ENCODE measurements around the gene GFRA4. TPM values are rescaled to one million over a fixed set of nuclear protein-coding genes. Genes with fewer than 3 reads are reported as not detected.
"Not testable (repeated sequence)": the region's sequence is repeated elsewhere in the genome, so short reads cannot be mapped to it uniquely, and the experiment has no call there.

The GFRA4 gene
- total RNA-seq, 1 experiment from 2014 or later: not detected

DNA sequence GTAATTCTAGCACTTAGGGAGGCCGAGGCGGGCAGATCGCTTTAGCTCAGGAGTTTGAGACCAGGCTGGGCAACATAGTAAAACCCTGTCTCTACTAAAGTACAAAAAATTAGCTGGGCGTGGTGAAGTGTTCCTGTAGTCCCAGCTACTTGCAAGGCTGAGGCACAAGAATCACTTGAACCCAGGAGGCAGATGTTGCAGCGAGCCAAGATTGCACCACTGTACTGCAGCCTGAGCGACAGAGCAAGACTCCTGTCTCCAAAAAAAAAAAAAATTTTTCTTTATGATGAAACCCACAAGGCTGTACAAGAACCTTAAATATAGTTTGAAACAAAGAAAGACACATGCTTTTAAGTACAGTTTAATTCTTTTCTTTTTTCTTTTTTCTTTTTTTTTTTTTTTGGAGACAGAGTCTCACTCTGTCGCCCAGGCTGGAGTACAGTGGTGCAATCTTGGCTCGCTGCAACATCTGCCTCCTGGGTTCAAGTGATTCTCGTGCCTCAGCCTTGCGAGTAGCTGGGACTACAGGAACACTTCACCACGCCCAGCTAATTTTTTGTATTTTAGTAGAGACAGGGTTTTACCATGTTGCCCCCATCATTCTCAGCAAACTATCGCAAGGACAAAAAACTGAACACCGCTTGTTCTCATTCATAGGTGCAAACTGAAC, 47.9 kb downstream of the GFRA4 start:
- not testable (repeated sequence) for DNase-seq (ENCODE audit: low spot score)

GRCh38 chr20:3614466-3614865, 48.7 kb downstream of the GFRA4 start:
- DNase-seq (ENCODE audit: low spot score): no peak

- DNase-seq (ENCODE audit: low spot score): no peak
Observed at GRCh38 chr20:3613821-3614440, 49.3 kb downstream of the GFRA4 start.

DNA sequence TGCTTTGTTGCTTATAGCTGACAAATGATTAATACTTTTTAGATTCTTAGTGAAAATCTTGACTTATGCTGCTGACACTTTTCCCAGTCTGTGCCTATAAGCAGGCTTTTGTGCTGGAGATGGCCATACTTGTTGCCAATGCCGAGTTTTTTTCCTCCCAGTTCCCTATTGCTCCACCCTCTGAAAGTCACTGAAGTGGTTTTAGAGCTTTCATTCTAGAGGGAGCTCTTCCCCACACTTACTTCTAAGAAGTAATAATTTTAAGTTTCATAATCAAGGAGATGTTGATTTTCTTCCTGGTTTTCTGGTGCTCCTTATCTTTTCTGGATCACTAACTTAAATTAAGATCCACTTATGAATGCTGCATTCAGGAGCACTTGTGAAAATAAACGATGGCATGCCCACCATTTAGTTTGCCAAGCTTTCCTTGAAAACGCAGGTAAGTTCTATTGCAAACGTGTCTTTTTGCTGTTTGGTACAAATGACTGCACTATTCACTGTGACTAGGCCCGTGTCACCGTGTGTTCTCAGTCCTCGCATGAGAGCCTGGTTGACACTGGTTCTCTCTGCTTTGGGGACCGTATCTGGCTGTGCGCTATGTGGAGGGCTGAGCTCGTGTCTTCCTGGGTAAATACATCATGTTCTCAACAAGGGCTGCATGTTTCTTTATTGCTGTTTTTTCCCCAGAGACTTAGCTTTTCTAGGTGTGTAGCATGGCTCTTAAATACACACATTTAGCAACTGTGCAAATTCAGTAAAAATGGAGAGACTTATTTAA, 50.2 kb downstream of the GFRA4 start:
- DNase-seq (ENCODE audit: low spot score): no peak

GRCh38 chr20:3611901-3612300, 51.3 kb downstream of the GFRA4 start:
- no peak for DNase-seq (ENCODE audit: low spot score)

Other genes starting within 250 kb of the GFRA4 start
- gene ATRN, start 192.4 kb downstream of the GFRA4 start, total RNA-seq (2014; rRNA removed; shearing (Covaris generic)): 22.4 and 28.5 TPM in 2 replicates
- gene ADAM33, start 18.6 kb upstream of the GFRA4 start, total RNA-seq (2014; rRNA removed; shearing (Covaris generic)): not detected in 2 replicates
- 0.07 TPM in 1 of 2 replicates, not detected in the other for gene SIGLEC1, start 49.2 kb upstream of the GFRA4 start, total RNA-seq (2014; rRNA removed; shearing (Covaris generic))
- not detected in 2 replicates for gene HSPA12B, start 69.3 kb upstream of the GFRA4 start, total RNA-seq (2014; rRNA removed; shearing (Covaris generic))
- gene ADISSP, start 104.4 kb upstream of the GFRA4 start, total RNA-seq (2014; rRNA removed; shearing (Covaris generic)): 108 and 110 TPM in 2 replicates
- 0.67 TPM in 1 of 2 replicates, not detected in the other for gene SPEF1, start 118.0 kb upstream of the GFRA4 start, total RNA-seq (2014; rRNA removed; shearing (Covaris generic))
- gene CENPB, start 123.3 kb upstream of the GFRA4 start, total RNA-seq (2014; rRNA removed; shearing (Covaris generic)): 94.1 and 129 TPM in 2 replicates
- gene CDC25B, start 132.9 kb upstream of the GFRA4 start, total RNA-seq (2014; rRNA removed; shearing (Covaris generic)): 63.0 and 65.5 TPM in 2 replicates
- gene AP5S1, start 157.1 kb upstream of the GFRA4 start, total RNA-seq (2014; rRNA removed; shearing (Covaris generic)): 22.6 and 27.7 TPM in 2 replicates
- 18.6 and 23.9 TPM in 2 replicates for gene MAVS, start 183.4 kb upstream of the GFRA4 start, total RNA-seq (2014; rRNA removed; shearing (Covaris generic))
- gene PANK2, start 226.0 kb upstream of the GFRA4 start, total RNA-seq (2014; rRNA removed; shearing (Covaris generic)): 62.1 and 97.0 TPM in 2 replicates